ENCODE measurements around the gene OR1I1.

The OR1I1 gene

GRCh38 chr19:15045506-15045905 is 36.5 kb upstream of the OR1I1 start:
- Histone ChIP-seq H3K36me3 (ENCODE audit: low read length) (no peaks in the 10 kb centered on the region), H2AFZ (ENCODE audit: low read depth, low read length, severe bottlenecking) (no peak overlapping the region), H3F3A (ENCODE audit: insufficient read depth) (no peaks in the 10 kb centered on the region), H3K9me3 (ENCODE audit: insufficient read depth, low read length) (no peaks in the 10 kb centered on the region), H3K4me2 (ENCODE audit: low read depth, low read length, poor library complexity, severe bottlenecking) (no peak overlapping the region), H3K79me2 (ENCODE audit: insufficient read depth, low read length) (no peaks in the 10 kb centered on the region), H3K4me3 (ENCODE audit: insufficient read depth, low read length, poor library complexity, severe bottlenecking) (no peak overlapping the region), H3K27me3 (ENCODE audit: low read length) (no peaks in the 10 kb centered on the region), H3K27ac (ENCODE audit: low read depth, low read length) (no peak overlapping the region), H3K9ac (ENCODE audit: low read length) (no peak overlapping the region), H4K20me1 (ENCODE audit: low read depth, low read length) (no peaks in the 10 kb centered on the region), H3K9me2 (replicated peaks; ENCODE audit: insufficient read depth, low read length) (no peaks in the 10 kb centered on the region)
- no peak for TF ChIP-seq EZH2phosphoT487 (conservative IDR thresholded peaks at IDR 0.05; ENCODE audit: low read length)
- no peak for TF ChIP-seq CTCF (IDR thresholded peaks at IDR 0.05; ENCODE audit: insufficient read depth, low read length, poor library complexity, severe bottlenecking)

- no peak overlapping the region for H2AFZ ChIP-seq (ENCODE audit: low read depth, low read length, severe bottlenecking)
- no peak overlapping the region for H3K4me3 ChIP-seq (ENCODE audit: insufficient read depth, low read length, poor library complexity, severe bottlenecking)
- H3K4me2 ChIP-seq (ENCODE audit: low read depth, low read length, poor library complexity, severe bottlenecking), result no peak overlapping the region
- no peaks in the 10 kb centered on the region for H3K36me3 ChIP-seq (ENCODE audit: low read length)
- H3K79me2 ChIP-seq (ENCODE audit: insufficient read depth, low read length), result no peaks in the 10 kb centered on the region
- no peak for TF ChIP-seq EZH2phosphoT487 (conservative IDR thresholded peaks at IDR 0.05; ENCODE audit: low read length)
- no peak for TF ChIP-seq CTCF (IDR thresholded peaks at IDR 0.05; ENCODE audit: insufficient read depth, low read length, poor library complexity, severe bottlenecking)
- no peak overlapping the region for H3K27ac ChIP-seq (ENCODE audit: low read depth, low read length)
- no peaks in the 10 kb centered on the region for H4K20me1 ChIP-seq (ENCODE audit: low read depth, low read length)
- H3K9me3 ChIP-seq (ENCODE audit: insufficient read depth, low read length), result no peaks in the 10 kb centered on the region
- H3K9ac ChIP-seq (ENCODE audit: low read length), result no peak overlapping the region
- no peaks in the 10 kb centered on the region for H3K9me2 ChIP-seq (replicated peaks; ENCODE audit: insufficient read depth, low read length)
- H3K27me3 ChIP-seq (ENCODE audit: low read length), result no peaks in the 10 kb centered on the region
- H3F3A ChIP-seq (ENCODE audit: insufficient read depth), result no peaks in the 10 kb centered on the region
These were observed 34.3 kb upstream of the OR1I1 start for GRCh38 chr19:15047680-15048079.

- Histone ChIP-seq H2AFZ (ENCODE audit: low read depth, low read length, severe bottlenecking) (no peak overlapping the region), H3K4me2 (ENCODE audit: low read depth, low read length, poor library complexity, severe bottlenecking) (no peak overlapping the region), H3K27me3 (ENCODE audit: low read length) (no peaks in the 10 kb centered on the region)
These were observed 33.9 kb upstream of the OR1I1 start for GRCh38 chr19:15048128-15048527.

More at GRCh38 chr19:15048128-15048527, 33.9 kb upstream of the OR1I1 start:
- no peaks in the 10 kb centered on the region for H4K20me1 ChIP-seq (ENCODE audit: low read depth, low read length)
- H3K9me2 ChIP-seq (replicated peaks; ENCODE audit: insufficient read depth, low read length), result no peaks in the 10 kb centered on the region
- H3K36me3 ChIP-seq (ENCODE audit: low read length), result no peaks in the 10 kb centered on the region
- H3K9me3 ChIP-seq (ENCODE audit: insufficient read depth, low read length), result no peaks in the 10 kb centered on the region
- TF ChIP-seq EZH2phosphoT487 (conservative IDR thresholded peaks at IDR 0.05; ENCODE audit: low read length) (no peak), CTCF (IDR thresholded peaks at IDR 0.05; ENCODE audit: insufficient read depth, low read length, poor library complexity, severe bottlenecking) (no peak)
- no peak overlapping the region for H3K4me3 ChIP-seq (ENCODE audit: insufficient read depth, low read length, poor library complexity, severe bottlenecking)
- H3K27ac ChIP-seq (ENCODE audit: low read depth, low read length), result no peak overlapping the region
- H3K9ac ChIP-seq (ENCODE audit: low read length), result no peak overlapping the region
- H3K79me2 ChIP-seq (ENCODE audit: insufficient read depth, low read length), result no peaks in the 10 kb centered on the region
- H3F3A ChIP-seq (ENCODE audit: insufficient read depth), result no peaks in the 10 kb centered on the region

Data from SU-DHL-6 (cell line).